ENCODE data around the gene TOR4A. TPM values are rescaled to one million over a fixed set of nuclear protein-coding genes. Genes with fewer than 3 reads are reported as not detected.

Gene TOR4A
- total and polyA plus RNA-seq, 2 donors (not counting 1 experiment from before 2014, with no cell fraction given) = 8.3 to 15.3 TPM

DNA sequence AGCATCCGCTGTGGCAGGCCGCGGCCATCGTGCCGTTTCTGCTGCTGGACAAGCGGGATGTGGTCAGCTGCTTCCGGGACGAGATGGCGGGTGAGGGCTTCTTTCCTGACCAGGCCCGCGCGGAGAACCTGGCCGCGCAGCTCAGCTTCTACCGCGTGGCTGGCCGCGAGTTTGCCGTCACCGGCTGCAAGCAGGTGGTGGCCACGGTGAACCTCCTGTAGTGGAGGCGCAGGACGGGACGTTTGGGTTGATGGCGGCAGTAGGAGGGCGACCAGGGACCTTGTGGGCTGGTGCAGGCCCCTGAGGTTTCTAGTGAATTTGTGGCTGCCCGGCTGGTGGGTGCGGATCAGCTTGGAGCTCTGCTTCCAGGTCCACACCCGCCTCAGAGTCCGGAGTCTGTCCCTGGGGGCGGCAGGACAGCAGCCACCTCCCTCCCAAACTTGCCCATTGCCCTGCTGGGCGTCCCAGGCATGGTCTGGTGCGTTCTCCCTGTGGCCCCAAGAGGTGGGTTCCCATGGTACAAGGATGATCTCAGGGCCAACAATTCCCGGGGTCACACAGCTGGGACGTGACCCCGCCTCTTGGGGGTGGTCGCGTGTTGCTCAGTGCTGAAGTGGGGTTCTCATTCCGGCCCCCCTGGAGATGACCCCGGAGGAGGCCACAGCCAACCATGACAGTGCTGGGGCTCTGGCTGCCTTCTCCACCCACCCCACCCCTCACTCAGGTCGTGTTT lies 2.4 kb downstream of the TOR4A start:
- peaks cover 0 to 12% of the 10 kb centered on the region in 2 experiments for H3K36me3 ChIP-seq (replicated peaks in 1 of 2; ENCODE audit: control extremely low read depth in 1 of 2, control insufficient read depth in 1 of 2, extremely low read depth in 1 of 2, insufficient read depth in 2 of 2, low read length in 1 of 2)
- no peak overlapping the region for H3K27ac ChIP-seq (ENCODE audit: low read length in 2 of 2)
- H3K4me3 ChIP-seq (ENCODE audit: control extremely low read depth in 1 of 5, extremely low read depth in 1 of 5, insufficient read depth in 1 of 5, low read depth in 2 of 5, low read length in 4 of 5) = no peak overlapping the region
- no peaks in the 10 kb centered on the region for H3K27me3 ChIP-seq (replicated peaks in 1 of 4; ENCODE audit: control extremely low read depth in 1 of 4, control insufficient read depth in 3 of 4, insufficient read depth in 4 of 4, low read length in 3 of 4)
- H3K9me3 Mint-ChIP-seq (ENCODE audit: insufficient read depth) = no peaks in the 10 kb centered on the region
- ATAC-seq (ENCODE audit: low read depth) (no peak), DNase-seq (peak; percentile 31)
- intact Hi-C loops (cut with micrococcal nuclease) = no loop called here
- TF ChIP-seq CTCF (IDR thresholded peaks at IDR 0.05) (no peak), EZH2 (IDR thresholded peaks at IDR 0.05; ENCODE audit: borderline replicate concordance, insufficient read depth, low read depth, low read length, poor library complexity, severe bottlenecking) (no peak)
- ChIA-PET CTCF (interaction anchor here (1.1 to 1.2 kb wide), 2 partner anchors 11 to 43 kb away, joined by 3 to 4 read pairs; no protein-coding TSS in a partner anchor), POLR2A (interaction anchor here (1.0 to 1.3 kb wide), 2 partner anchors 12 to 39 kb away, joined by 3 to 4 read pairs; partner anchors contain the start of gene TUBB4B)
- 95% methylated on average over 39 of the region's 41 CpGs for WGBS (ENCODE audit: insufficient coverage)
- H3K27me3 Mint-ChIP-seq = no peaks in the 10 kb centered on the region
- H3K9me3 ChIP-seq (ENCODE audit: control extremely low read depth in 1 of 3, control insufficient read depth in 2 of 3, insufficient read depth in 1 of 3, low read length in 2 of 3) = no peaks in the 10 kb centered on the region
- peaks cover 42% of the 10 kb centered on the region for H3K4me1 Mint-ChIP-seq
- no peak overlapping the region for H2AFZ ChIP-seq (ENCODE audit: insufficient read depth, low read depth, low read length, poor library complexity, severe bottlenecking)
- H4K20me1 ChIP-seq (ENCODE audit: control insufficient read depth, insufficient read depth, low read length, poor library complexity, severe bottlenecking) = peaks cover 25% of the 10 kb centered on the region
- peaks cover 31 to 56% of the 10 kb centered on the region in 2 donors for H3K4me1 ChIP-seq (ENCODE audit: control insufficient read depth in 2 of 2, insufficient read depth in 2 of 2, low read length in 2 of 2)
- no peak overlapping the region for H3K27ac Mint-ChIP-seq
- no peak overlapping the region for H3K9ac ChIP-seq (ENCODE audit: low read length)
- peaks cover 18% of the 10 kb centered on the region for H3K79me2 ChIP-seq (ENCODE audit: control insufficient read depth, insufficient read depth, low read length)
- peak overlapping the region; percentile 64 for H3K4me2 ChIP-seq (replicated peaks; ENCODE audit: low read depth, low read length, poor library complexity, severe bottlenecking)
- peak overlapping the region; percentile 37 for H3K4me3 Mint-ChIP-seq

Data from B cell (primary cell).